SK-N-SH (cell line): ENCODE measurements around the gene UGP2. TPM values are rescaled to one million over a fixed set of nuclear protein-coding genes. Genes with fewer than 3 reads are reported as not detected.

Experiments
- CTCF ChIA-PET: fragments of 300-600, 350-600 bp; formaldehyde crosslinking; extraction: SDS; loops from one replicate; lab custom pipeline; 2021; lab: Yijun Ruan, JAX
- POLR2A ChIA-PET: fragments of 350-600 bp; sonication (Branson Sonifier 250); formaldehyde crosslinking; extraction: SDS; loops from one replicate; lab custom pipeline; 2020; ENCODE audit warnings: antibody characterized with exemption, inconsistent platforms; lab: Yijun Ruan, JAX
- DNase-seq: peaks from one replicate; pipeline ENCODE4 v3.0.0; 2012
- H2AFZ ChIP-seq: fragments of 200-600 bp; sonication (generic); 2 replicates; pipeline ENCODE4 v1.8.1; 2016; ENCODE audit warnings: antibody characterized with exemption, mild to moderate bottlenecking, low read depth
- H3F3A ChIP-seq: fragments of 200-600 bp; sonication (generic); replicated peaks from 2 replicates; pipeline ENCODE3; 2016; ENCODE audit warnings: antibody characterized with exemption, mild to moderate bottlenecking; ENCODE audit not compliant: insufficient read depth
- H3K27ac ChIP-seq, 2 experiments: fragments of 200-500 bp in 1 of 2; fragments of 200-600 bp in 1 of 2; sonication (Bioruptor generic) in 1 of 2; sonication (generic), shearing (Covaris generic) in 1 of 2; 2 replicates each; pipeline versions ENCODE4 v1.5.1 to v1.6.1; 2014 to 2016; ENCODE audit warnings: low read depth in 2 of 2, inconsistent platforms in 1 of 2, low read length in 1 of 2, mild to moderate bottlenecking in 1 of 2, mixed read lengths in 1 of 2
- H3K27me3 ChIP-seq: fragments of 200-600 bp; sonication (generic), shearing (Covaris generic); 2 replicates; pipeline ENCODE4 v1.6.1; 2016; ENCODE audit warnings: mixed run types; ENCODE audit not compliant: insufficient read depth
- H3K36me3 ChIP-seq, 2 experiments: fragments of 200-500 bp in 1 of 2; fragments of 200-600 bp in 1 of 2; sonication (Bioruptor generic) in 1 of 2; sonication (generic) in 1 of 2; replicated peaks in 1 of 2; 2 replicates each; pipeline versions ENCODE3 to v1.5.1; 2014 to 2016; ENCODE audit warnings: low read length in 1 of 2, mild to moderate bottlenecking in 1 of 2; ENCODE audit not compliant: insufficient read depth in 2 of 2, control insufficient read depth in 1 of 2
- H3K4me1 ChIP-seq, 2 experiments: fragments of 200-500 bp in 1 of 2; fragments of 200-600 bp in 1 of 2; sonication (Bioruptor generic) in 1 of 2; sonication (generic), shearing (Covaris generic) in 1 of 2; 2 replicates each; pipeline versions ENCODE4 v1.5.1 to v1.6.1; 2014 to 2016; ENCODE audit warnings: low read depth in 1 of 2, low read length in 1 of 2, mixed run types in 1 of 2; ENCODE audit not compliant: insufficient read depth in 2 of 2, control insufficient read depth in 1 of 2
- H3K4me2 ChIP-seq: fragments of 200-600 bp; sonication (generic), shearing (Covaris generic); 2 replicates; pipeline ENCODE4 v1.6.1; 2017; ENCODE audit warnings: mixed run types
- H3K4me3 ChIP-seq, 2 experiments: fragments of 200-500 bp in 1 of 2; fragments of 200-600 bp in 1 of 2; sonication (Bioruptor generic) in 1 of 2; sonication (generic), shearing (Covaris generic) in 1 of 2; 2 replicates each; pipeline versions ENCODE4 v1.5.1 to v1.8.1; 2014 to 2016; ENCODE audit warnings: low read depth in 2 of 2, inconsistent platforms in 1 of 2, low read length in 1 of 2, mild to moderate bottlenecking in 1 of 2, mixed read lengths in 1 of 2, moderate library complexity in 1 of 2
- H3K79me2 ChIP-seq: fragments of 200-600 bp; sonication (generic); 2 replicates; pipeline ENCODE4 v1.8.1; 2017; ENCODE audit warnings: mild to moderate bottlenecking; ENCODE audit not compliant: insufficient read depth
- H3K9ac ChIP-seq: fragments of 200-600 bp; sonication (generic); 2 replicates; pipeline ENCODE4 v1.6.1; 2017; ENCODE audit warnings: mixed run types
- H3K9me2 ChIP-seq: fragments of 200-600 bp; sonication (generic); 2 replicates; pipeline ENCODE4 v1.6.1; 2017; ENCODE audit warnings: mixed run types
- H3K9me3 ChIP-seq: fragments of 200-600 bp; sonication (generic); 2 replicates; pipeline ENCODE4 v1.6.1; 2017; ENCODE audit warnings: mixed run types, mild to moderate bottlenecking, moderate library complexity
- H4K20me1 ChIP-seq: fragments of 200-600 bp; sonication (generic); 2 replicates; pipeline ENCODE4 v1.6.1; 2017; ENCODE audit warnings: mild to moderate bottlenecking, mixed run types; ENCODE audit not compliant: insufficient read depth
- CHD2 ChIP-seq: fragments of 150-350 bp; IDR thresholded peaks from 2 replicates; pipeline ENCODE4 v1.6.1; 2018; ENCODE audit warnings: low read length; ENCODE audit not compliant: partially characterized antibody
- ELF1 ChIP-seq: IDR thresholded peaks from 2 replicates; pipeline ENCODE4 v1.4.0; 2012
- EP300 ChIP-seq, 2 experiments: IDR thresholded peaks; 2 replicates each; pipeline versions ENCODE4 v1.4.0 to v1.6.1; 2012; ENCODE audit warnings: borderline replicate concordance in 1 of 2, low read depth in 1 of 2, low read length in 1 of 2
- FOSL2 ChIP-seq: IDR thresholded peaks from 2 replicates; pipeline ENCODE4 v1.4.0; 2012; ENCODE audit warnings: low read depth, mild to moderate bottlenecking, moderate library complexity, borderline replicate concordance
- FOXJ3 ChIP-seq: sonication (generic); formaldehyde crosslinking; IDR thresholded peaks from 2 replicates; pipeline ENCODE4 v1.5.1; 2020; ENCODE audit warnings: mild to moderate bottlenecking, missing genetic modification reagents
- GABPA ChIP-seq: IDR thresholded peaks from 2 replicates; pipeline ENCODE4 v1.4.0; 2012; ENCODE audit warnings: low read depth, mild to moderate bottlenecking
- JUND ChIP-seq: IDR thresholded peaks from 2 replicates; pipeline ENCODE4 v1.4.0; 2012
- MEF2A ChIP-seq: IDR thresholded peaks from 2 replicates; pipeline ENCODE4 v1.4.0; 2012; ENCODE audit warnings: low read depth, borderline replicate concordance
- NFIC ChIP-seq: IDR thresholded peaks from 2 replicates; pipeline ENCODE4 v1.4.0; 2012; ENCODE audit warnings: borderline replicate concordance
- POLR2AphosphoS5 ChIP-seq: IDR thresholded peaks from 2 replicates; pipeline ENCODE4 v1.6.1; 2012; ENCODE audit warnings: low read depth, low read length
- RFX5 ChIP-seq: IDR thresholded peaks from 2 replicates; pipeline ENCODE4 v1.6.1; 2012; ENCODE audit warnings: mild to moderate bottlenecking, improper control_type of control experiment, low read length
- RXRA ChIP-seq: IDR thresholded peaks from 2 replicates; pipeline ENCODE4 v1.4.0; 2012; ENCODE audit warnings: low read depth, mild to moderate bottlenecking, borderline replicate concordance
- SMC3 ChIP-seq: IDR thresholded peaks from 2 replicates; pipeline ENCODE4 v1.6.1; 2012; ENCODE audit warnings: low read depth, low read length, improper control_type of control experiment
- TAF1 ChIP-seq: IDR thresholded peaks from 2 replicates; pipeline ENCODE4 v1.6.1; 2012; ENCODE audit warnings: low read depth, mild to moderate bottlenecking, low read length, moderate library complexity, borderline replicate concordance
- TCF12 ChIP-seq: IDR thresholded peaks from 2 replicates; pipeline ENCODE4 v1.4.0; 2012
- TEAD4 ChIP-seq: IDR thresholded peaks from 2 replicates; pipeline ENCODE4 v1.4.0; 2012; ENCODE audit warnings: mild to moderate bottlenecking, borderline replicate concordance; ENCODE audit not compliant: insufficient read depth
- USF2 ChIP-seq: fragments of 150-350 bp; IDR thresholded peaks from 2 replicates; pipeline ENCODE4 v1.6.1; 2017; ENCODE audit warnings: antibody characterized with exemption, low read length, low read depth, borderline replicate concordance
- YY1 ChIP-seq: IDR thresholded peaks from 2 replicates; pipeline ENCODE4 v1.4.0; 2012; ENCODE audit warnings: low read depth, mild to moderate bottlenecking
- ZBTB33 ChIP-seq: IDR thresholded peaks from 2 replicates; pipeline ENCODE4 v1.4.0; 2012; ENCODE audit warnings: low read depth, borderline replicate concordance
- WGBS: methylation state at CpG from one replicate; pipeline ENCODE4 v1.1.6; 2017; ENCODE audit warnings: low lambda C conversion rate; 5-methylcytosine and 5-hydroxymethylcytosine counted together
- polyA plus RNA-seq, 3 experiments: library from polyadenylated mRNA; depleted of rRNA; stranded (reverse); fragments of >200 nt; gene quantifications; 2 replicates each; pipeline ENCODE4 v1.2.3, GENCODE V29; 2012
- TF ChIP-seq, protein P1 (sequence below): IDR thresholded peaks from 2 replicates; pipeline ENCODE4 v1.4.0; 2012; ENCODE audit warnings: low read depth
- TF ChIP-seq, protein P2 (sequence below): IDR thresholded peaks from 2 replicates; pipeline ENCODE4 v1.4.0; 2012; ENCODE audit warnings: low read depth, borderline replicate concordance
- TF ChIP-seq, protein P3 (sequence below): IDR thresholded peaks from 2 replicates; pipeline ENCODE4; 2012

Gene UGP2
- polyA plus RNA-seq, 1 of the 3 experiments (the other 2 are of a cell fraction) = 30.1 TPM

GRCh38 chr2:63841254-63842022 lies at the start of gene UGP2 (continued):
- TF ChIP-seq USF2 = no peak
- no peak for TF ChIP-seq EP300 (IDR thresholded peaks at IDR 0.05; ENCODE audit: borderline replicate concordance in 1 of 2, low read depth in 1 of 2, low read length in 1 of 2)
- TF ChIP-seq FOXJ3 = no peak
- TF ChIP-seq ZBTB33 = no peak
- no peak for TF ChIP-seq TEAD4
- no peak for TF ChIP-seq MEF2A
- TF ChIP-seq TAF1 = peak; percentile 67
- peak; percentile 17; the same call in 1 of the 2 replicates for TF ChIP-seq RXRA
- TF ChIP-seq JUND = no peak

- no peaks in the 10 kb centered on the region for H3K9me3 ChIP-seq
- peak overlapping the region; percentile 11 to 73; a peak in 3 of 4 replicates for H3K27ac ChIP-seq
- peaks cover 31% of the 10 kb centered on the region for H3F3A ChIP-seq
- no peak overlapping the region for H3K4me2 ChIP-seq
- no peak overlapping the region for H3K4me3 ChIP-seq
- H3K36me3 ChIP-seq = peaks cover 0 to 3% of the 10 kb centered on the region in 2 experiments
- H3K79me2 ChIP-seq = no peaks in the 10 kb centered on the region
- H4K20me1 ChIP-seq = no peaks in the 10 kb centered on the region
- 60% methylated on average over 1 of the region's 1 CpG for WGBS
- H3K4me1 ChIP-seq = peaks cover 5 to 18% of the 10 kb centered on the region in 2 experiments
- ChIA-PET POLR2A (no interaction called here), CTCF (interaction anchor here (1.4 kb wide), 1 partner anchor 69 kb away, joined by 4 read pairs; no protein-coding TSS in a partner anchor)
- H3K27me3 ChIP-seq = no peaks in the 10 kb centered on the region
- DNase-seq = no peak
- H3K9me2 ChIP-seq = no peaks in the 10 kb centered on the region
- peak overlapping the region; percentile 7; the same call in 1 of the 2 replicates for H2AFZ ChIP-seq
- no peak overlapping the region for H3K9ac ChIP-seq
- no peak for TF ChIP-seq CHD2
- TF ChIP-seq, protein P1, sequence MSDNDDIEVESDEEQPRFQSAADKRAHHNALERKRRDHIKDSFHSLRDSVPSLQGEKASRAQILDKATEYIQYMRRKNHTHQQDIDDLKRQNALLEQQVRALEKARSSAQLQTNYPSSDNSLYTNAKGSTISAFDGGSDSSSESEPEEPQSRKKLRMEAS = peak; percentile 34; the same call in 1 of the 2 replicates
- peak; percentile 64 for TF ChIP-seq NFIC
- TF ChIP-seq RFX5 = no peak
- TF ChIP-seq, protein P2, sequence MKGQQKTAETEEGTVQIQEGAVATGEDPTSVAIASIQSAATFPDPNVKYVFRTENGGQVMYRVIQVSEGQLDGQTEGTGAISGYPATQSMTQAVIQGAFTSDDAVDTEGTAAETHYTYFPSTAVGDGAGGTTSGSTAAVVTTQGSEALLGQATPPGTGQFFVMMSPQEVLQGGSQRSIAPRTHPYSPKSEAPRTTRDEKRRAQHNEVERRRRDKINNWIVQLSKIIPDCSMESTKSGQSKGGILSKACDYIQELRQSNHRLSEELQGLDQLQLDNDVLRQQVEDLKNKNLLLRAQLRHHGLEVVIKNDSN = no peak
- TF ChIP-seq TEAD4 = no peak
- TF ChIP-seq YY1 = 0 out of 2 replicates have a peak, but pooled peaks have one; percentile 52
- no peak for TF ChIP-seq USF2
- TF ChIP-seq TCF12 = peak; percentile 82
- TF ChIP-seq GABPA = peak; percentile 27; the same call in 1 of the 2 replicates
- TF ChIP-seq POLR2AphosphoS5 = peak; percentile 10; the same call in 1 of the 2 replicates
- TF ChIP-seq, protein P3, sequence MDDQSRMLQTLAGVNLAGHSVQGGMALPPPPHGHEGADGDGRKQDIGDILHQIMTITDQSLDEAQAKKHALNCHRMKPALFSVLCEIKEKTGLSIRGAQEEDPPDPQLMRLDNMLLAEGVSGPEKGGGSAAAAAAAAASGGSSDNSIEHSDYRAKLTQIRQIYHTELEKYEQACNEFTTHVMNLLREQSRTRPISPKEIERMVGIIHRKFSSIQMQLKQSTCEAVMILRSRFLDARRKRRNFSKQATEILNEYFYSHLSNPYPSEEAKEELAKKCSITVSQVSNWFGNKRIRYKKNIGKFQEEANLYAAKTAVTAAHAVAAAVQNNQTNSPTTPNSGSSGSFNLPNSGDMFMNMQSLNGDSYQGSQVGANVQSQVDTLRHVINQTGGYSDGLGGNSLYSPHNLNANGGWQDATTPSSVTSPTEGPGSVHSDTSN = peak; percentile 82
- no peak for TF ChIP-seq RXRA
- peak; percentile 66 for TF ChIP-seq ELF1
- TF ChIP-seq MEF2A = no peak
- peak; percentile 72 for TF ChIP-seq JUND
- no peak for TF ChIP-seq SMC3
- TF ChIP-seq FOXJ3 = no peak
- TF ChIP-seq FOSL2 = peak; percentile 85
- TF ChIP-seq TAF1 = no peak
Observed at GRCh38 chr2:63792530-63792929, 49.2 kb upstream of the UGP2 start.
